ENCODE results near the gene NMUR2. TPM values are rescaled to one million over a fixed set of nuclear protein-coding genes. Genes with fewer than 3 reads are reported as not detected.

The NMUR2 gene
- total RNA-seq (2014; rRNA removed; shearing (Covaris generic)): not detected in 2 replicates

- DNase-seq (ENCODE audit: low spot score): no peak
These were observed at the start of gene NMUR2 for GRCh38 chr5:152405145-152405544. NMUR2 (minus strand) TSS chr5:152405279; CDS start chr5:152405113, 166 bp downstream.

- no peak for DNase-seq (ENCODE audit: low spot score)
These were observed 38.9 kb upstream of the NMUR2 start for GRCh38 chr5:152443935-152444334.

- DNase-seq (ENCODE audit: low spot score): no peak
These were observed 34.7 kb upstream of the NMUR2 start for GRCh38 chr5:152439791-152440190.

GRCh38 chr5:152437866-152438265, 32.8 kb upstream of the NMUR2 start:
- no peak for DNase-seq (ENCODE audit: low spot score)

- no peak for DNase-seq (ENCODE audit: low spot score)
These were observed 22.6 kb upstream of the NMUR2 start for GRCh38 chr5:152427721-152428120.

GRCh38 chr5:152425083-152425482, 20.0 kb upstream of the NMUR2 start:
- no peak for DNase-seq (ENCODE audit: low spot score)

GRCh38 chr5:152424501-152424900, 19.4 kb upstream of the NMUR2 start:
- DNase-seq (ENCODE audit: low spot score): no peak

GRCh38 chr5:152422081-152422480, 17.0 kb upstream of the NMUR2 start:
- DNase-seq (ENCODE audit: low spot score): no peak

- DNase-seq (ENCODE audit: low spot score): no peak
These were observed 7.0 kb upstream of the NMUR2 start for GRCh38 chr5:152412129-152412528.

- DNase-seq (ENCODE audit: low spot score): no peak
These were observed 1.0 kb upstream of the NMUR2 start for GRCh38 chr5:152406082-152406481.

- no peak for DNase-seq (ENCODE audit: low spot score)
These were observed 585 bp downstream of the NMUR2 start for GRCh38 chr5:152404494-152404893.

- no peak for DNase-seq (ENCODE audit: low spot score)
These were observed 2.0 kb downstream of the NMUR2 start for GRCh38 chr5:152403046-152403445.

GRCh38 chr5:152400846-152401245, 4.2 kb downstream of the NMUR2 start:
- no peak for DNase-seq (ENCODE audit: low spot score)

GRCh38 chr5:152397581-152397980, 7.5 kb downstream of the NMUR2 start:
- DNase-seq (ENCODE audit: low spot score): no peak

GRCh38 chr5:152393441-152393840, 11.6 kb downstream of the NMUR2 start:
- no peak for DNase-seq (ENCODE audit: low spot score)

GRCh38 chr5:152389208-152389849, 15.8 kb downstream of the NMUR2 start:
- DNase-seq (ENCODE audit: low spot score): no peak

GRCh38 chr5:152388610-152389009, 16.5 kb downstream of the NMUR2 start:
- no peak for DNase-seq (ENCODE audit: low spot score)

GRCh38 chr5:152380415-152381123, 24.5 kb downstream of the NMUR2 start:
- DNase-seq (ENCODE audit: low spot score): no peak

- no peak for DNase-seq (ENCODE audit: low spot score)
These were observed 25.7 kb downstream of the NMUR2 start for GRCh38 chr5:152379331-152379730.

GRCh38 chr5:152378730-152379129, 26.3 kb downstream of the NMUR2 start:
- DNase-seq (ENCODE audit: low spot score): no peak

GRCh38 chr5:152376886-152377285, 28.2 kb downstream of the NMUR2 start:
- DNase-seq (ENCODE audit: low spot score): no peak

- DNase-seq (ENCODE audit: low spot score): no peak
These were observed 30.3 kb downstream of the NMUR2 start for GRCh38 chr5:152374711-152375275.

- no peak for DNase-seq (ENCODE audit: low spot score)
These were observed 32.2 kb downstream of the NMUR2 start for GRCh38 chr5:152372875-152373274.

Data from H4 (cell line).